Peyer's patch (tissue), 4 donors: ENCODE results near the gene SLC25A26. TPM values are rescaled to one million over a fixed set of nuclear protein-coding genes. Genes with fewer than 3 reads are reported as not detected.

Source experiments
- DNase-seq, 3 donors: peaks; one replicate each; pipeline ENCODE4 v3.0.0-alpha.2; 2017 to 2019
- H3K27ac ChIP-seq, 4 donors: fragments of 200-600 bp; sonication (generic); one replicate each; pipeline ENCODE4 v1.5.1; 2016 to 2019
- H3K27me3 ChIP-seq, 2 donors: fragments of 200-600 bp; sonication (generic); one replicate each; pipeline ENCODE4 v1.5.1; 2019
- H3K36me3 ChIP-seq, 3 donors: fragments of 200-600 bp; sonication (generic); one replicate each; pipeline ENCODE4 v1.5.1; 2016 to 2019
- H3K4me1 ChIP-seq, 4 donors: fragments of 200-600 bp; sonication (generic); one replicate each; pipeline ENCODE4 v1.5.1; 2016 to 2019
- H3K4me3 ChIP-seq, 4 donors: fragments of 200-600 bp; sonication (generic); 1 replicate in 3 of 4; 2 replicates in 1 of 4; pipeline ENCODE4 v1.5.1; 2016 to 2019; ENCODE audit warnings: mild to moderate bottlenecking in 1 of 4
- H3K9me3 ChIP-seq, 4 donors: fragments of 200-600 bp; sonication (generic); one replicate each; pipeline ENCODE4 v1.5.1; 2016 to 2019; ENCODE audit warnings: mild to moderate bottlenecking in 1 of 4
- CTCF ChIP-seq, 6 experiments: fragments of 450-650 bp in 4 of 6; fragments of 200-600 bp in 2 of 6; sonication (generic) in 1 of 6; IDR thresholded peaks; one replicate each; pipeline ENCODE4 v1.5.1; 2017 to 2019; ENCODE audit warnings: antibody characterized with exemption in 6 of 6, mild to moderate bottlenecking in 3 of 6, moderate library complexity in 1 of 6
- POLR2A ChIP-seq, 2 donors: fragments of 450-650 bp; IDR thresholded peaks; one replicate each; pipeline ENCODE4 v1.5.1; 2017; ENCODE audit warnings: antibody characterized with exemption in 2 of 2, mild to moderate bottlenecking in 2 of 2, moderate library complexity in 2 of 2
- total RNA-seq, 4 donors: library from RNA; depleted of rRNA; stranded (reverse); fragments of >200 nt; gene quantifications; one replicate each; pipeline ENCODE4 v1.1.0, GENCODE V29; 2016

Gene SLC25A26, protein sequence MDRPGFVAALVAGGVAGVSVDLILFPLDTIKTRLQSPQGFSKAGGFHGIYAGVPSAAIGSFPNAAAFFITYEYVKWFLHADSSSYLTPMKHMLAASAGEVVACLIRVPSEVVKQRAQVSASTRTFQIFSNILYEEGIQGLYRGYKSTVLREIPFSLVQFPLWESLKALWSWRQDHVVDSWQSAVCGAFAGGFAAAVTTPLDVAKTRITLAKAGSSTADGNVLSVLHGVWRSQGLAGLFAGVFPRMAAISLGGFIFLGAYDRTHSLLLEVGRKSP
- total RNA-seq: 10 to 100 TPM; 11.9 to 28.9 (median 17.7) TPM

GRCh38 chr3:66220602-66221377 is at the start of gene SLC25A26:
SLC25A26 (plus strand) TSS chr3:66221001; CDS start chr3:66221095, 94 bp downstream.
- Histone ChIP-seq H3K27me3 (no peaks in the 10 kb centered on the region), H3K9me3 (no peaks in the 10 kb centered on the region), H3K4me1 (peaks cover 0 to 5% (median 0%) of the 10 kb centered on the region in 4 donors), H3K4me3 (peak within 1 kb of the TSS; percentile 77 to 85 (median 83)), H3K27ac (peak within 1 kb of the TSS; percentile 68 to 82 (median 71)), H3K36me3 (no peaks in the 10 kb centered on the region)
- peak; percentile 98 to 99 (median 99) for DNase-seq
- TF ChIP-seq POLR2A (IDR thresholded peaks at IDR 0.05) (peak; percentile 24 to 51), CTCF (IDR thresholded peaks at IDR 0.05) (peak in 3 of 6 experiments; percentile 7 to 27 (median 14))

DNA sequence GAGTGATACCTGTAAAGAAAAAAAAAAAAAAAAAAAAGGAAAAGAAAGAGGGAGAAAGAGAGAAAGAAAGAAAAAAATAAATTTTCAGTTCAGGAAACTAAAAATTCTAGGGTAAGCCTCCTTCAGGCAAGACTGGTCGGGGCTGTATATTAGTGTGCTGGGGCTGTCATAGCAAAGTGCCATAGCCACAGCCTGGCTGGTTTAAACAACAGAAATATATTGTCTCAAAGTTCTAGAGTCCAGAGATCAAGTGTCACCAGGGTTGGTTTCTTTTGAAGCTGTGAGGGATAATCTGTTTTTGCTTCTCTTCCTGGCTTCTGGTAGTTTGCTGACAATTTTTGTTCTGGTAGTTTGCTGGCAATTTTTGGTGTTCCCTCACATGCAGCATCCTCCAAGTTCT is 48.4 kb upstream of the SLC25A26 start:
- no peak overlapping the region for H3K27ac ChIP-seq
- no peak for DNase-seq
- no peaks in the 10 kb centered on the region for H3K4me1 ChIP-seq
- H3K9me3 ChIP-seq: no peaks in the 10 kb centered on the region
- TF ChIP-seq CTCF (IDR thresholded peaks at IDR 0.05) (peak in 1 of 6 experiments; percentile 5), POLR2A (IDR thresholded peaks at IDR 0.05) (no peak)
- H3K36me3 ChIP-seq: no peaks in the 10 kb centered on the region
- no peak overlapping the region for H3K4me3 ChIP-seq
- no peaks in the 10 kb centered on the region for H3K27me3 ChIP-seq

DNA sequence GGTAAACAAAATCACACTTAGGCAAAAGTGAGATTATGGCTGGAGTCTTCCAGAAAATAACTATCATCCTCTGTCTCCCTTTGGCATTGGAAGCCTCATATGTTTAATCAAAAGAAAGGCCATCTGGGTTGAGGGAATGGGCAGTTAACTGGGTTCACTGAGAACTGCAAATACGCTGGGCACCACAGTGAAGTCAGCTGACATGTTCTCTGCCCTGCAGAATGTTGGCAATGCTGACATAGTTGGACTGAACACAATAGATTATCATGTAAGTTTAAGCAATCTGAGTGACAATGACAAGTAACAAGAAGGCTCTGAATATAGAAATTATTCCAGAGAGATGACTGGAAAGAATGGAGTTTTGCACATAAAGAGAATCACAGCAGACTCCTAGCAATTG is 43.8 kb upstream of the SLC25A26 start:
- no peak for DNase-seq
- Histone ChIP-seq H3K4me3 (no peak overlapping the region), H3K36me3 (no peaks in the 10 kb centered on the region), H3K27ac (no peak overlapping the region), H3K27me3 (no peaks in the 10 kb centered on the region), H3K4me1 (no peaks in the 10 kb centered on the region), H3K9me3 (no peaks in the 10 kb centered on the region)
- TF ChIP-seq CTCF (IDR thresholded peaks at IDR 0.05) (no peak), POLR2A (IDR thresholded peaks at IDR 0.05) (no peak)

DNA sequence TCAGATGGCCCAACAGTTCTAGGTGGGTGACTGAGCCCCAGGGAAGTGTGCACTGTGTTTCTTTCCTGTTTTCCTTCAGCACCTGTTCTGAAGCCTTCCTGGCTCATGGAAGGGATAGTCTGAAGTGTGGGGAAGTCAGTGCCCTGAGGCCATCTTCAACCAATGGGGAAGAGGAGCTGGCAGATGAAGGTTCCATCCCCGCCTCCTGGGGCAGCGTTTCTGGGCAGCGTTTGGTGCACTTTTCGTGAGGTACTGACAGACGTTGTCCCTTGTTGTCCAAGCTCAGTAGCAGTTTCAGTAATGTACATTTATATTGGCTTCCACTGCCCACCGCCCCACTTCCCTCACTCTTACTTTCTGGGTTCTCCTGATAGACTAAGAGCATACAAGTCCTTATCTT is 42.6 kb upstream of the SLC25A26 start:
- no peak for DNase-seq
- no peak overlapping the region for H3K4me3 ChIP-seq
- H3K36me3 ChIP-seq: no peaks in the 10 kb centered on the region
- no peak overlapping the region for H3K27ac ChIP-seq
- no peaks in the 10 kb centered on the region for H3K27me3 ChIP-seq
- no peaks in the 10 kb centered on the region for H3K4me1 ChIP-seq
- no peaks in the 10 kb centered on the region for H3K9me3 ChIP-seq
- TF ChIP-seq CTCF (IDR thresholded peaks at IDR 0.05): no peak
- TF ChIP-seq POLR2A (IDR thresholded peaks at IDR 0.05): no peak

- H3K9me3 ChIP-seq: no peaks in the 10 kb centered on the region
- H3K4me3 ChIP-seq: no peak overlapping the region
- H3K27me3 ChIP-seq: no peaks in the 10 kb centered on the region
- no peak overlapping the region for H3K27ac ChIP-seq
- H3K4me1 ChIP-seq: no peaks in the 10 kb centered on the region
- TF ChIP-seq POLR2A (IDR thresholded peaks at IDR 0.05) (no peak), CTCF (IDR thresholded peaks at IDR 0.05) (no peak)
- no peak for DNase-seq
- no peaks in the 10 kb centered on the region for H3K36me3 ChIP-seq
Measured at GRCh38 chr3:66179793-66180192, 41.0 kb upstream of the SLC25A26 start.
